Measurements from ENCODE around the gene KANK4.

DNA sequence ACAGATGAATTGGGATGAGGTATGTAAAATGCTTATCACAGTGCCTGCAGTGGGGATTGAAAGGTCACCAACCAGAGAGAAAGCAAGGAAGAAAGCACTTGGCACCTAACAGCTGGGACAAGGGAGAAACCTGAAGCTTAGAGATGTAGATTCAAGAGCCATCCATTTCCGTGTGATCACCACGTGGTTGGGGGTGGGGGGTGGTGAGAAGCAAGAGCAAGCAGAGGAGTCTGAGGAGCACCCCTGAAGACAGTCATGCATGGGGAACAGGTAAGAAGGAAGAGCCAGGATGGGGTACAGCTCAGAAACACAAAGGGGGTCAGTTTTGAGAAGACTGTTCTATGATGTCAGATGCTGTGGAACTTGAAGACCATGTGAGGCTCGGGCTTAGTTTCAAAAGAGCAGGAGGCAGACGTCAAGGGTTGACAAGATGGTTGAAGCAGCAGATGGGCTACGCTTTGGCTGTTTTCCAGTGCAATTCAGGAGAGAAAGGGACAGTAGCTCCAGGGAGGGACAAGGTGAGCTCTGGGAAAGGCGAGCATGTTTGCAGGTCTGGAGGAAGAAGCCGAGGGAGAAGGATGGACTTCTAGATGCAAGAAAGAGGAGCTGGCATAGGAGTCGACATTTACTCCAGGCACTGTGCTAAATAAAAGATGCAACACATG lies 17.4 kb downstream of the KANK4 start:
- TF ChIP-seq CTCF (IDR thresholded peaks at IDR 0.05; ENCODE audit: insufficient read depth, low read length, poor library complexity, severe bottlenecking) (no peak), EZH2phosphoT487 (conservative IDR thresholded peaks at IDR 0.05; ENCODE audit: low read length) (no peak)

Data from SU-DHL-6 (cell line).